ENCODE measurements around the gene TAL2.

Gene TAL2

DNA sequence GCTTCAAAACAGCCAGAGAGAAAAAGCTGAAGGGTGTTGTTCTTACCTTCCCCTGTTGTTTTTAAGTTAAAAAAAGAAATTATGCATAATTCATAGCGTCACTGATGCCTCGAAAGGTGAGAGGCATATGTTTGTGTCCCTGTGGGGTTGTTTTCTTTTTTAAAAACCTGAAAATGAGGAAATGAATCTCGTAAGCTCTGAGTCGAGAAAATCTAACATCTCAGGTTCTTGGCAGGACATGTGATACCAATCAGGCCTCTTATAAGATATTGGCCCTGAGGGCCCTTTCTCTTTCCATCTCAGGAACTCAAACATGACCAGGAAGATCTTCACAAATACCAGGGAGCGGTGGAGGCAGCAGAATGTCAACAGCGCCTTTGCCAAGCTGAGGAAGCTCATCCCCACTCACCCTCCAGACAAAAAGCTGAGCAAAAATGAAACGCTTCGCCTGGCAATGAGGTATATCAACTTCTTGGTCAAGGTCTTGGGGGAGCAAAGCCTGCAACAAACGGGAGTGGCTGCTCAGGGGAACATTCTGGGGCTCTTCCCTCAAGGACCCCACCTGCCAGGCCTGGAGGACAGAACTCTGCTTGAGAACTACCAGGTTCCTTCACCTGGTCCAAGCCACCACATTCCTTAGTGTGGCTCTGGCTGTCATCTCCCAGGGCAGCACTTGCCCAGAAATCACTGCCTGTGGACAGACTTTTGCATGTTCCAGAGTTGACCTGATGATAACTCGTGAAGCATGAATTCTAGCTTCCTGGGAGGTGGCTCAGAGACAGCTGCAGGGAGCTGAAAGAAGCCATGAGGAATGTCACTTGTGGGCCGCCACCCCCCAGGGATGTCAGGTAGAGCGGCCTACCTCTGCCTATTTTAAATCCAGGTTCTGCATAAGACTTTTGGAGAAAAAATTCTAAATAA is at the start of gene TAL2:
Gene TAL2 (plus strand): TSS at position 274 of the 921 bp plus-strand sequence. CDS start 40 bp downstream, at position 314.
- Mint-ChIP-seq H3K9me3 (no peaks in the 10 kb centered on the region), H3K4me1 (ENCODE audit: low read depth) (no peaks in the 10 kb centered on the region), H3K4me3 (no peak within 1 kb of the TSS), H3K27ac (no peak within 1 kb of the TSS), H3K27me3 (peaks cover 4% of the 10 kb centered on the region), H3K36me3 (ENCODE audit: low read depth) (no peaks in the 10 kb centered on the region)
- intact Hi-C loops (cut with micrococcal nuclease): no loop called here

DNA sequence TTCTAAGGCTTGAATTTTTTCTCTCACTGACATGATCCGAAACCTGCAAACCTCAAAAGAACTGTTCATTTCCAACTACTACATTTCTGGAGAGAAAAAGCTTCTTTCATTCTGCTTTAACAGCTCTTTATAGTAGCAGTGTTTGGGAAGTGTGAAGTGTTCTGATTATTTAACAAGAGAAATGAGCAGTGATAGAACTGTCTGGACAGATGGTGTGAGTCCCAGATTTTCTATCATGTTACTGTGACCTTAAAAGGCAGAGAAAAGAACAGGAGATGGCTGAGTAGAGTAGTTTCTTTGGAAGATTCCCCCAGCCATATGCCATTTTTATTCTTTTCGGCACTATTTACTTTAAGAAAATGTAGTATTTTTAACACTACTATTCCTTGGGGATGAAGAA is 41.3 kb upstream of the TAL2 start:
- no peak overlapping the region for H3K27ac Mint-ChIP-seq
- H3K4me3 Mint-ChIP-seq: no peak overlapping the region
- H3K9me3 Mint-ChIP-seq: no peaks in the 10 kb centered on the region
- intact Hi-C loops (cut with micrococcal nuclease): no loop called here
- H3K36me3 Mint-ChIP-seq (ENCODE audit: low read depth): no peaks in the 10 kb centered on the region
- H3K27me3 Mint-ChIP-seq: no peaks in the 10 kb centered on the region
- H3K4me1 Mint-ChIP-seq (ENCODE audit: low read depth): no peaks in the 10 kb centered on the region

DNA sequence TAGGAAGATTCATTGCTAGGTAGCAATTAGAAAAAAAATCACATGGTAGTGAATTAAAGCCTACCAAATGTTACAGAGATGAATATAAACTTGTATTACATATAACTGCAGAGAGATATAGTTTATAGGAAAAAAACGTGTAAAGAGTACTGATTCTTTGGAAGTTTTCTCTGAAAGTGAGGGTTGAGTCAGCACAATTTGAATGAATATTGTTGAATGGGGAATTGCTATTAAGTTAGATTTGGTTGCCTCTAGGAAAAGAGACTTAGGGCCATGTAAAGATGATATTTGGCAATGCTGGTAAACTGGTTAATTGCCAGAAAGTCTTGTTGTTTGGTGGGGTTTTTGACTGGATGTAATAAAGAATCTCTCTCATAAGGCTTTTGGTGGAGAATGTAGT is 37.2 kb upstream of the TAL2 start:
- Mint-ChIP-seq H3K27me3 (no peaks in the 10 kb centered on the region), H3K4me3 (no peak overlapping the region), H3K9me3 (no peaks in the 10 kb centered on the region), H3K36me3 (ENCODE audit: low read depth) (no peaks in the 10 kb centered on the region), H3K27ac (no peak overlapping the region), H3K4me1 (ENCODE audit: low read depth) (no peaks in the 10 kb centered on the region)
- intact Hi-C loops (cut with micrococcal nuclease): no loop called here

DNA sequence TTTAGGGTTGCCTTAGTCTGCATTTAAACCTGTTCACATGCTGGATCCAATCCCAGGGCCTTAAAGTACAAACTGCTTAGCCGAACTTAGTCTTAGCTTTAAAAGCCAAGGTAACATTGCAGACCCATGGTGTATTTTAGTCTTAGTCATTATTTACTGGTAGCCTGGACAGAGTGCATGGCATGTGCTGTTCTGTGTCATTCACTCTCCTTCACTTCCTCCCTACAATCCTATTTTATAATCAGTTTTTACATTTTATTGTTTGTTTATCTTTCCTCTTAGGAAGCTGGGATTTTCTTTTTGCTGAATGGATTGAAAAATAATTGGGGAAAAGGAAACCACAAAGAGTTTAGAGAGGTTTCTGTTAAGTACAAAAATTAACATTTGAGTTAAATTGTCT is 29.4 kb upstream of the TAL2 start:
- intact Hi-C loops (cut with micrococcal nuclease): no loop called here
- peaks cover 24% of the 10 kb centered on the region for H3K36me3 Mint-ChIP-seq (ENCODE audit: low read depth)
- H3K4me3 Mint-ChIP-seq: no peak overlapping the region
- H3K27me3 Mint-ChIP-seq: no peaks in the 10 kb centered on the region
- H3K4me1 Mint-ChIP-seq (ENCODE audit: low read depth): no peaks in the 10 kb centered on the region
- no peaks in the 10 kb centered on the region for H3K9me3 Mint-ChIP-seq
- H3K27ac Mint-ChIP-seq: no peak overlapping the region

DNA sequence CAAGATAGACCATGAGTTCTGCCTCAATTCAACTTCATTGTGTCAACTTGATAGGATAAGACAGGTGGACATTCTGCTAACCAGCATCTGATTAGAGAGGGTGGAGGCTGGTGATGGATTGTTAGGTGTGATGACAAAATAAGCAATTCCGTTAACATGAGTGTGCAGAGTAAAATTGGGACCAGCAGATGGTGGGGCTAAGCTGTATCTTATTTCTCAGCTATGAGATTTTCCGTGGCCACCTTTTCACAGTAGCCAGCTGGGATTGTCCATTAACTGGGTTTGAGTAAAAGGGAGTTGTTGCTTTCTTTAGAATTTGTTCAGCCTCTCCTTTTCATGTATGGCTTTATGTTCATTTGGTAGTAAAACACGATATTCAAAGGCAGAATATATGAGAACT is 28.8 kb upstream of the TAL2 start:
- no peak overlapping the region for H3K27ac Mint-ChIP-seq
- H3K27me3 Mint-ChIP-seq: no peaks in the 10 kb centered on the region
- no peaks in the 10 kb centered on the region for H3K4me1 Mint-ChIP-seq (ENCODE audit: low read depth)
- peaks cover 24% of the 10 kb centered on the region for H3K36me3 Mint-ChIP-seq (ENCODE audit: low read depth)
- no peak overlapping the region for H3K4me3 Mint-ChIP-seq
- H3K9me3 Mint-ChIP-seq: no peaks in the 10 kb centered on the region
- intact Hi-C loops (cut with micrococcal nuclease): no loop called here

DNA sequence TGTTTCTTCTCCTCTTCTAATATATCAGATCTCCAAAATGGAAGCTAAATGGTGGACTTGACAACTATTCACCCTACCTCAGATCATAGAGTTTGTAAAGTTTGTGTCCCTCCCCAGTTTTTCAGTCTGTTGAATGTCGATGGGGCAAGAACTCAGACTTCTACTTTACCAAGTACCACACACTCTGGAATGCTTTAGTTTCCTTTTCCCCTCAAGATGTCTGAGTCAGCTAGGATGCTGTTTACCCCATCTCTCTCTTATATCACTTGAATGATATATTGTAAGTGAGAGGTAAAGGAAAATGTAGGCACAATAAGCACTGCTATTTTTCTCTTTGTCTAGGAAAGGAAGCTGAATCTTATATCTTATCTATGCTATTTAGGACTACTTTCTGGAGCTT is 25.9 kb upstream of the TAL2 start:
- no peaks in the 10 kb centered on the region for H3K27me3 Mint-ChIP-seq
- peaks cover 24% of the 10 kb centered on the region for H3K36me3 Mint-ChIP-seq (ENCODE audit: low read depth)
- intact Hi-C loops (cut with micrococcal nuclease): no loop called here
- H3K4me3 Mint-ChIP-seq: no peak overlapping the region
- H3K27ac Mint-ChIP-seq: no peak overlapping the region
- H3K9me3 Mint-ChIP-seq: no peaks in the 10 kb centered on the region
- no peaks in the 10 kb centered on the region for H3K4me1 Mint-ChIP-seq (ENCODE audit: low read depth)

DNA sequence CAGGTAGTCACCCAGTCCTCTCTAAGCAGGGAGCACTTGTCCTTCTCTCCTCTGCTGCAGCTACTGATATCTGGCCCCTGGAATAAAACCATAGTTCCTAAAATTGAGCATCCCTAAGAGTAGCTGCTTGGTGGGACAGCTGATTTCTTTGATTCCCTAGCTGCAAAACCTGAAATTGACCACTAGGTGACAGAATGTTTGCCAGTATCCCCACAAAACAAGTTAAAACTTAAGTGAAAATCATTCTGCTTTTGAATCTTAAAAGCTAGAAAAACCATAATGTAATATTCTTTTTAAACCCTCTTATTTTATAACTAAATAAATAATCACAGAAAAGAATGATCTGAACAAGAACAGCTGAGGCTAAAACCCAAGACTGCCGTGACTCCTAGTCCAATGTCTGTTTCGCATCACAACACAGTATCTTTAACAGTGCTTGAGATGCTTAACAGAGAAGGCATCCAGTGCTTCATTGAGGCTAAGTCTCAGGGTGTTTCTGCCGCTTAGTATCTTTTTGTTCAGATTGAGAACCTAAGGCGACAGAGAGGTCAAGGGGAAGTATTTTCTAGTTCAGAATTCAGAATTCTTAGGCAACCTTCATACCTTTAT is 24.4 kb upstream of the TAL2 start:
- Mint-ChIP-seq H3K4me3 (no peak overlapping the region), H3K36me3 (ENCODE audit: low read depth) (peaks cover 24% of the 10 kb centered on the region), H3K27ac (no peak overlapping the region), H3K27me3 (no peaks in the 10 kb centered on the region), H3K4me1 (ENCODE audit: low read depth) (no peaks in the 10 kb centered on the region), H3K9me3 (no peaks in the 10 kb centered on the region)
- intact Hi-C loops (cut with micrococcal nuclease): no loop called here

DNA sequence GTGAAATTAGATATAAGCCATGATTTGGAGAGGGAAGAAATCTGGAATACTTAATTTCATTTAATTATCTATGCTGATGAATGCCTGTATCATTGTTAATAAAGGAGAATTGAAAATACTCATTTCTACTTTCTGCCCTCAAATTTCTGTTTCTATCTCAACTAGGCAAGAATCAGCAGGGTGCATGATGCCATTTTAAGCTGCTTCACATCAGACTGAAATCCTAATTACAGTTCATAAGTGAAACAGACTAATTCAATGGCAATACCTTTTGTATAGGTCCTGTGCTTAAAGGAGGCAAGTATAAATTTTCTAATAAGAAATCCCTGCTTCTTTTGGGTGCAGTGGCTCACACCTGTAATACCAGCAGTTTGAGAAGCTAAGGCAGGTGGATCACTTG is 22.3 kb upstream of the TAL2 start:
- H3K4me3 Mint-ChIP-seq: no peak overlapping the region
- H3K27me3 Mint-ChIP-seq: no peaks in the 10 kb centered on the region
- H3K4me1 Mint-ChIP-seq (ENCODE audit: low read depth): no peaks in the 10 kb centered on the region
- no peak overlapping the region for H3K27ac Mint-ChIP-seq
- intact Hi-C loops (cut with micrococcal nuclease): no loop called here
- H3K9me3 Mint-ChIP-seq: no peaks in the 10 kb centered on the region
- peaks cover 23% of the 10 kb centered on the region for H3K36me3 Mint-ChIP-seq (ENCODE audit: low read depth)

DNA sequence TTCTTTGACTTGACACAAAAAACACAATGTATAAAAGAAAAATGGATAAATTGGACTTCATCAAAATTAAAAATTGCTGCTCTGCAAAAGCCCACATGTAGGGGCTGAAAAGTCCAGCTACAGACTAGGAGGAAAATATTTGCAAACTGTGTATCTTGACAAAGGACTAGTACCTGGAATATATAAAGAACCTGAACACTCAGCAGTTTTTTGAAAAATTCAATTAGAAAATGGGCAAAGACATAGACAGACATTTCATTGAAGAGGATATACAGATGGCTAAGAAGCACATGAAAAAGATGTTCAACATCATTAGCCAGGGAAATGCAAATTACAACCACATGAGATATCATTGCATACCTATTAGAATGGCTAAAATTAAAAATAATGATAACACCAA is 18.5 kb upstream of the TAL2 start:
- no peak overlapping the region for H3K27ac Mint-ChIP-seq
- H3K9me3 Mint-ChIP-seq: no peaks in the 10 kb centered on the region
- H3K4me1 Mint-ChIP-seq (ENCODE audit: low read depth): no peaks in the 10 kb centered on the region
- intact Hi-C loops (cut with micrococcal nuclease): no loop called here
- H3K27me3 Mint-ChIP-seq: no peaks in the 10 kb centered on the region
- H3K4me3 Mint-ChIP-seq: no peak overlapping the region
- H3K36me3 Mint-ChIP-seq (ENCODE audit: low read depth): no peaks in the 10 kb centered on the region

DNA sequence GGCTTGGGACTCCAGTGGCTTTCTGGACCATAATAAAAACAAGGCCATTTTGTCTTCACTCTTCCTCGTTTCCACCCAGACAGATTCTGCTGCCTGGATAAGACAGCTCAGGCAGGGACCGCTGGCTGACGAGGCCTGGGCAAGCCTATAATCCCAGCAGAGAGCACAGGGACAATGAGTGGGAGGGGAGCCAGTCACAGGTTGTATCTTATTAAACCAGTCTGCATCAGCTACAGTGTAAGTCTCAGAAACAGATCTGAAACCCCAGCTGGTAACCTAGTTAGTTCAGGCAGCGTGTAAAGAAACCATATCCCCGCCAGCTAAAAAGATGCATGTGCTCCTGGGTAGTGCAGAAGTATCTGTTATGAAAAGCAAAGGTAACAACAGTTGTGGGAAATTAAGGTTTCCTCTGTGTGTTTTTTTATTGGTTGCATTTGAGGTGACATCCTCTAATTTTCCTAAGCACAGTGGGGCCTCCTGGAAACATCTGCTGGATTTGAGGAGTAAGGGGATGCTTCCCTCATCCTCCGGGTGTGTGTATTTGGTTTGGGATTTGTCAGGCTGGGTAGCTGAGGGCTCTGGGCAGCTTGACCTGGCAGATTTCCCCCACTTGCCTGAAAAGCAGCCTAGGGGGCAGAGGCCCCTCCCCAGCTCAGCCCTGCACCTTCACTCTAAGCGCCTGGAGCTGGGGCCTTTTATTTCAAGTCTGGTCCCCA is 15.2 kb upstream of the TAL2 start:
- H3K27ac Mint-ChIP-seq: no peak overlapping the region
- no peak overlapping the region for H3K4me3 Mint-ChIP-seq
- H3K36me3 Mint-ChIP-seq (ENCODE audit: low read depth): no peaks in the 10 kb centered on the region
- H3K27me3 Mint-ChIP-seq: no peaks in the 10 kb centered on the region
- H3K9me3 Mint-ChIP-seq: no peaks in the 10 kb centered on the region
- intact Hi-C loops (cut with micrococcal nuclease): no loop called here
- H3K4me1 Mint-ChIP-seq (ENCODE audit: low read depth): no peaks in the 10 kb centered on the region

DNA sequence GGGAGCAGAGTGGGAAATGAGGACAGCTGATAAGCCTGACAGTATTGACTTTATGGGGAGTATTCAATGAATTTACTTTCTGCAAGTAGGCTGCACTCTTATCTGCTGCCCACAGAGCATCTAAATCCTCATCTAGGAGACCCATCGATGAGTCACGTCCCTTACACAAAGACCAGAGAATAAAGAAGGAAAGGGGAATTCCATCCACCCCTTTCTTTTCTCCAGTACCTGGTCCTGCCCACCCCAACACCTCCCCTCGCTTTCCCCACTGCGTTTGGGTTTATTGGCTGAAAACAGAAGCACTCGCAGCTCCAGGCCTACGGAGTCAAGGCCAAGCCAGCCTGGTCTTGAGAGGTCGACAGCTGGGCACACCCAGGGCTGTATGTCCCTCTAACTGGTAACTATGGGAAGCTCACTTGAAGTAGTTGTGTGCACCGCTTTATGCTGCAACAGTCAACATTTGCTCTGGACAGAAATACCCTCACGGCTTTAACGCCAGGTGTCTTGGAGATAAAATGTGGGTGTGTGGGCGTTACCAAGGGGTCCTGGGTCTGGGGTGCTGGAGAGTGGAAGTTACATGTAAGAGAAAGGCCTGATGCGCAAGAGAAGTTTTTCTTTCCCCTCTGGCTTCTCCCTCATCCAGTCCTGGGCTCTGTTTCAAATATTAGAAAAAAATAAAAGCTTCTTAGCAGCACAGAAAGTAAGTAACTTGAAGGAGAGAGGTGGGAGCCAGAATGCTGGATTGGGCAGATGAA is 14.5 kb upstream of the TAL2 start:
- intact Hi-C loops (cut with micrococcal nuclease): no loop called here
- Mint-ChIP-seq H3K27me3 (no peaks in the 10 kb centered on the region), H3K9me3 (no peaks in the 10 kb centered on the region), H3K27ac (no peak overlapping the region), H3K36me3 (ENCODE audit: low read depth) (no peaks in the 10 kb centered on the region), H3K4me3 (no peak overlapping the region), H3K4me1 (ENCODE audit: low read depth) (no peaks in the 10 kb centered on the region)

DNA sequence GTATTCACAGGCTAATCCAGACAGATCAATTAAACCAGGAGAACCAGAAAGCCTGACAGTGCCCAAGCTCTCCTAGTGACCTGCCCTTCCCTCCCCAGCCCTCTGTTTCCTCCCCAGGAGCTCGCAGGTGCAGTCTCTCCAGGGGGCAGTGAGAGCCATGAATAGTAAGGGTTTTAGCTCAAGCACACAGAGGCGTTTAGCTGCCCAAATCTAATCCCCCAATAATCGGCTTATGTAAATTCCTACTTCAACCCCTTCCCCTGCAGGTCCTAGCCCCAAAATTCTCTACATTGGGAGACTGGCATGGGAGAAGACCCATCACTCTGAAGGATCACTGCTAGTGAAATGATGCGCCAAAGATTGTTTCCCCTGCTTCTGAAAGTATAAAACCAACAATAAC is 10.5 kb upstream of the TAL2 start:
- Mint-ChIP-seq H3K9me3 (no peaks in the 10 kb centered on the region), H3K27ac (no peak overlapping the region), H3K27me3 (peaks cover 25% of the 10 kb centered on the region), H3K4me3 (no peak overlapping the region), H3K36me3 (ENCODE audit: low read depth) (no peaks in the 10 kb centered on the region), H3K4me1 (ENCODE audit: low read depth) (peaks cover 11% of the 10 kb centered on the region)
- intact Hi-C loops (cut with micrococcal nuclease): no loop called here

DNA sequence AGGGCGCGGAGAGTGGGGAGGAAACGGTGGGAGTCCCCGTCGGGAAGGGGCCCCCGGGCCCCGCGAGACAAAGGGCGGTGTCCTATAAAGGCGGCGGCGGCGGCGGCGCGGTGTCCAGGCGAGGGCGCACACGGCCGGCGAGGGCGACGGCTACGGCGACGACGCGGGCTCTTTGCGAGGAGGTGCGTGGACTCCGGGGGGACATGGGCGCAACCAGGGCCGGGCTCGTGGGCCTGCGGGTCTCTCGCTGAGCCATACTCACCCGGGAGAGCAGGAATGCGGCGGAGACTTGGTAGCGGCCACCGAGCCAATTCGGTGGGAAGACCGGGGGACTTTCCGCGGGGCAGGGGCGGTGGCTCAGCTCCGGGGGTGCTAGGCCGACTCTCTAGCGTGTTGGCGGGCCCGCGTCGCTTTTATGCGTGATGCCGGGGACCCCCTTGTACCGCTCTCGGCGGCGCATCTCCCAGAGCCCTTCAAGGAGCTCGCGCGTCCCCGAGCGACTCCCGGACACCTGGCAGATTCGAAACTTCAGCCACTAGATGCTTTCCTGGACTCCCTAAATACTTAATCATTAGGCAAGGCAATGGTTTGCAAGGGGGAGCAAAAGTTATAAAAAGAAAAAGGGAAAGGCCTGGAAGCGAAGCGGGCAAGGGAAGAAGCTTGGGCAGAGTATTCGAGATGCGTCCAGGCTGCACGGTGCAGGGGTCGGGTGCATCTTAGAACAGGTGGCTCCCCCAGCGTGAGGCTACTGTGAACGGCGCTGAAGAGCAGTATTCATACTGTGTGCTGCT is 5.9 kb upstream of the TAL2 start:
- intact Hi-C loops (cut with micrococcal nuclease): no loop called here
- H3K27me3 Mint-ChIP-seq: peaks cover 34% of the 10 kb centered on the region
- H3K9me3 Mint-ChIP-seq: no peaks in the 10 kb centered on the region
- no peak overlapping the region for H3K27ac Mint-ChIP-seq
- H3K4me1 Mint-ChIP-seq (ENCODE audit: low read depth): peaks cover 13% of the 10 kb centered on the region
- peak overlapping the region; percentile 73 for H3K4me3 Mint-ChIP-seq
- H3K36me3 Mint-ChIP-seq (ENCODE audit: low read depth): no peaks in the 10 kb centered on the region

All from dendritic cell treated with granulocyte-macrophage colony-stimulating factor and Interleukin-4, amounts not matched to agents 40 ng/mL and 50 ng/mL, for 4 days (primary cell).